Kidney capillary endothelial cell (primary cell): ENCODE results near the gene AP5Z1.

Source experiments
- DNase-seq: peaks from one replicate; pipeline ENCODE4 v3.0.0-alpha.2; 2018; ENCODE audit warnings: low spot score

Gene AP5Z1

GRCh38 chr7:4803397-4804241 is 28.2 kb downstream of the AP5Z1 start:
- no peak for DNase-seq

GRCh38 chr7:4805110-4805983 is 29.9 kb downstream of the AP5Z1 start:
- no peak for DNase-seq

DNA sequence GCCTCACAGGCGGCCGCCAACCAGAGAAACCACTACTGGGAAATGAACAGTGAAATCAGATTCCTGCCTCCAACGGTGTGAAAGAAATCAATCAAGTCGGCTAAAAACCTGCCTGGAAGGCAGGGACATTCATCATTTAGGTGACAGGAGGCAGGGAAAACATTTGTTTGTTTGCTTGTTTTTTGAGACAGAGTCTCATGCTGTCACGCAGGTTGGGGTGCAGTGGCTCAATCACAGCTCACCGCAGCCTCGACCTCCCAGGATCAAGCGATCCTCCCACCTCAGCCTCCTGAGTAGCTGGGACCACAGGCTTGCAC is 30.5 kb downstream of the AP5Z1 start:
- no peak for DNase-seq

DNA sequence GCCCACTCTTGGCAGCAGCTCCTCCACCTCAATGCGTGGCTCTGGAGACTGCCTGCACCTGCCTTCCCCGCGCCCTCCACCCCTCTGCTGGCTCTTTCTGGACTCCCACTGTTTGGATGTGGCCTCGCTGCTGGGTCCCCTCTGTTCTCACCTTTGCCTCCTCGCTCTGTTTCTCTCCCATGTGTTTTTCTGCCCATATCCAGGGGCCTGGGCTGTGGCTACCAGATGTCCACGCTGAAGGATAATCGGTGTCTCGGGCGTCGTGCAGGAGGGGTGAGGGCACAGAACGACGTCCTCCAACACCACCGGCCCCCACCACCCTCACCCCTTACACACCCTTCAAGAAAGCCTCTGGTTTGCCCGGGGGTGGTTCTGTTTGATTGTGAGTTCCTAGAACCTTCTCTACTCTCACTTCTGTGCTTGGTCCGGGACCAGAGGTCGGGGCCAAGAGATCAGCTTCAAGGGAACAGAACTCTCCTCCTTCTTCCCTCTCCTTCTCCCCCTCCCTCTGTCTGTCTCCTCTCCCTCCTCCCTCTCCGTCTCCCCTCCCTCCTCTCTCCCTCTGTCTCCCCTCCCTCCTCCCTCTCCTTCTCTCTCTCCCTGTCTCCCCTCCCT is 31.7 kb downstream of the AP5Z1 start:
- no peak for DNase-seq

- no peak for DNase-seq
These were observed 32.2 kb downstream of the AP5Z1 start for GRCh38 chr7:4807598-4808016.

DNA sequence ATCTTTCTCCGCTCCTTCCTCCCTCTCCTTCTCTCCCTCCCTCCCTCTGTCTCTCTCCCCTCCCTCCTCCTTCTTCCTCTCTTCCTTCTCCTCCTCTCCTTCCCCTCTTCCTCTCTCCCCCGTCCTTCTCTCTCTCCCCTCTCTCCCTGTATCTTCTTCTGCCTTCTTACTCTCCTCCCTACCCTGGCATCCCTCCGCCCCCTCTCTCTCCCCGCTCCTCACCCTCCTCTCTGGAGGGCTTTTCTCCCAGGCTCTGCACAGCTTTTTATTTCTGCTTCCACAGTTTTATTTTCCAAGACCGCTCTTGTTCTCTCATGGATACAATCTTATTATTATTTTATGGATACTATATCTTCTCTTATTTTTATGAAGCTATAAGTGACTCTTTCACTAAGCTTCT is 32.6 kb downstream of the AP5Z1 start:
- no peak for DNase-seq

DNA sequence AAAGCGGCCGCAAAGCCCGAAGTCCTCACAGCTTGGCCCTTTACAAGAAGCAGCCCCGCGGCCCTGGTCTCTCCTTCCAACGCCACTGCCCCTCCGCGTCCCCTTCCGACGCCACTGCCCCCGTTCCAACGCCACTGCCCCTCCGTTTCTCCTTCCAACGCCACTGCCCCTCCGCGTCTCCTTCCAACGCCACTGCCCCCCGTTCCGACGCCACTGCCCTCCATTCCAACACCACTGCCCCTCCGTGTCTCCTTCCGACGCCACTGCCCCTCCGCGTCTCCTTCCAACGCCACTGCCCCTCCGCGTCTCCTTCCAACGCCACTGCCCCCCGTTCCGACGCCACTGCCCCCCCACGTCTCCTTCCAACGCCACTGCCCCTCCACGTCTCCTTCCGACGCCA is 33.1 kb downstream of the AP5Z1 start:
- no peak for DNase-seq

DNA sequence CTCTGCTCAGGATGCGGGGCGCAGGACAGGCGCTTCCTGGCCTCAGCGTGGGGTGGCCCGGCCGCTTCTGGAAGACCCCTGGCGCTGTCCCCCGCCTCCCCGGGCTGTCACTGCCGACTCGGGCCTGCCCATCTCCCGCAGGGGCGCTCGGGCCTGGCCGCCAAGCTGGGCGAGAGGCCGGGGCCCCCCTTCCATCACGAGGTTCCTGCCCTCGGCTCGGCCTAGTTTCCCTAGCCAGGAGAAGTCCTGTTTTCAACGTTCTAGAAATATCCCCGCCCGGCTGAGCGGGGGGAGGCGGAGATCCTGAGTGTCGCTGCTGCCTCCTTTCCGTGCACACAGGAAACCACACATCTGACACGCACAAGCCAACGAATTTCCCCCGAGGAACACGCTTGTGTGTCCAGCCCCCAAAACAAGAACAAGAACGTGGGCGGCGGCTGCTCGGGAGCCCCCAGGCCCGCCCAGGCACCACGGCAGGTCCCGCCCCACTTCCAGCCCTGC is 33.7 kb downstream of the AP5Z1 start:
- no peak for DNase-seq

DNA sequence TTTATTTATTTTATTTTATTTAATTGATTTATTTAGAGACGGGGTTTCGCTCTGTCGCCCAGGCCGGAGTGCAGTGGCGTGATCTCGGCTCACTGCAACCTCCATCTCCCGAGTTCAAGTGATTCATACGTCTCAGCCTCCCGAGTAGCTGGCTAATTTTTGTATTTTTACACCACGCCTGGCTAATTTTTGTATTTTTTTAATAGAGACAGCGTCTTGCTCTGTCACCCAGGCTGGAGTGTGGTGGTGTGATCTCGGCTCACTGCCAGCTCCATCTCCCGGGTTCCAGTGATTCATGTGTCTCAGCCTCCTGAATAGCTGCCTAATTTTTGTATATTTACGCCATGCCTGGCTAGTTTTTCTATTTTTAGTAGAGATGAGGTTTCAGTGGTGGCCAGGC is 34.2 kb downstream of the AP5Z1 start:
- DNase-seq: no peak

- no peak for DNase-seq
These were observed 39.0 kb downstream of the AP5Z1 start for GRCh38 chr7:4814433-4814832.

DNA sequence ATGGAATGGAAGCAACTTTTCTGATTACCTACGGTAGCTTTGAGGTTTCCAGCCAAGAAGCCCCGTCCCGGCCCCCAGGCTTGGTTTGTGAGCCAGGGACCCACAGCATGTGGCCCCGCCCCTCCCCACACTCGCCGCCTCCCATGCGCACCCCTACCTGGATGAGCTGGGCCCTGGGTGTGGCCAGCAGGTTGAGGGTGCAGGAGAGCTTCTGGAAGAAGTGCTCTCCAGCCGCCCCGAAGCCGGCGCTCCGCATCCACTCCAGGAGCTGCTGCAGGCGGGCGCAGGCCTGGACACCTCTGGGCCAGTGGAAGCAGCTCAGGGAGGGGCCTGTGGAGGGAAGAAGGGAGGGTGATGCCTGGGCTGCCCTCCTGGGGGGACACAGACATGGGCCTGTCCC is 39.7 kb downstream of the AP5Z1 start:
- DNase-seq: no peak

DNA sequence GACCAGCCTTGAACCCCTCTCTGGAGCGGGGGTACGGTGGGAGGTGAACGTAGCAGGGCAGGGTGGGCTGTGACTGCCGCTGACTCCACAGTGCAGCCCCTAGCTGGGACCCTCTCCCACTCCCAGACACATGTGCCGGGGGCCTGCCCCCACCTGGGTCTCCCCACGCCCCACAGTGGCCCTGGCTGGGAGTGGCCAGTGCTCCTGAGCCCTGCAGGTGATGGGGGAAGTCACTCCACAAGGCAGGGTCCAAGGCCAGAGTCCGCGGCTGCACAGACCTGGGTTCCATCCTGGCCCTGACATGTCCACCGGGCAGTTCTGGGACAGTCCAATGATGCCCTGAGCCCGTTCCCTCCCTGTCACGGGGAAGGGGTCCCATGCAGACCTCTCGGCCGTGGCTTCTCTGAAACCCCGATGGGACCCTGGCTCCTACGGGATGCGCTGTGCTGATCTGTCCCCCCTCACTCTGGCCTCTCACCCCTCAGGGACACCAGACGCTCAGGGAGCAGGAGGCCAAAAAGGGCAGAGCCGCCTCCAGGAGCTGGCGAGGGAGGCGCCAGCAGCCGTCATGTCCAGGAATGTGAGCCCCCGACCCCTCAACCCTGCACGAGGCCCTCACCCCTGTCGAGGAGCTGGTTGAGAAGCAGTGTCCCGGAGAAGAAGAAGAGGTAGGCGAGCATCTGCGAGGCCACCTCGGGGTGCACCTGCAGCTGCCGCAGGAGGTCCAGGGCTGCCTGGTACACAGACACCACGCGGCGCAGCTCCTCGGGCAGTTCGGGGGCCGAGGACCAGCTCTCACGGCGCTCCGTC is 40.4 kb downstream of the AP5Z1 start:
- DNase-seq: no peak

GRCh38 chr7:4816419-4817080 is 41.1 kb downstream of the AP5Z1 start:
- no peak for DNase-seq

- no peak for DNase-seq
These were observed 41.9 kb downstream of the AP5Z1 start for GRCh38 chr7:4817178-4817901.

GRCh38 chr7:4818000-4818794 is 42.8 kb downstream of the AP5Z1 start:
- no peak for DNase-seq

DNA sequence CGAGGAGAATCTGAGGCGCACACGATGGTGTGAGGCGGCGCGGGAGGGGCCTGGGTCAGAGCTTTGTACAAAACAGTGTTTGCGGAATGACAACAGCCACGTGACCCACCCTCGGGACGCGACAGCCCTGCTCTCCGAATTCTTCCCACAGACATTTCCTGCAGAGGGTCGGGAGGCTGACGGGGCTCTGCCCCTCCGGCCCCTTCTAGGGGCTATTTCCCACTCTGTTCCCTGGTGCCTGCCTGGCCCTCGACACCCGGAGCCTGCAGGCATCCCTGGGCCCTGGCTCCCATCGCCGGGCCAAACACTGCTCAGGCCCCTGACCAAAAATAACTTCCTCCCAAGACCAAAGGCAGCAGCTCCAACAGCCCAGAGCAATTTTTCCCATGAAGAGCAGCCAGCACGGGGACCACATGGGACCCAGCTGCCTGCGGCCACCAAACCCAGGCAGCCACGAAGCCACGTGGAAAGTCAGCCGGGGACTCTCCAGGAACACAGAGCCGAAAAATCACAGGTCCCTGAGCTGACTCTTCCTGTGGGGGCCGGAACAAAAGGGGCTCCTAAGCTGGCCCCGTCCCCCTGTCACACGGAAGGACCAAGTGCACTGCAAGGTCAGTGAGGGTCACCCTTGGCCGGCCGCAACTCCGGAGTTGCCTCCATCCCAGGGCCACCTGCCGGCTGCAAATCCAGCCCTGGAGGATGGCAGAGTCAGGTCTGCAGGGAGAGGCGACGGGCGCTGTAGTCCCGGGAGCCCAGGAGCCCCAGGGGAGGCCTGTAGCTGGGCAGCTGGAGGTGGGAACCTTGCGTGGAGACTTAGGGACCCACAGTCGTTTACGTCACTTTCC is 44.4 kb downstream of the AP5Z1 start:
- no peak for DNase-seq

GRCh38 chr7:4820405-4820966 is 45.1 kb downstream of the AP5Z1 start:
- no peak for DNase-seq

DNA sequence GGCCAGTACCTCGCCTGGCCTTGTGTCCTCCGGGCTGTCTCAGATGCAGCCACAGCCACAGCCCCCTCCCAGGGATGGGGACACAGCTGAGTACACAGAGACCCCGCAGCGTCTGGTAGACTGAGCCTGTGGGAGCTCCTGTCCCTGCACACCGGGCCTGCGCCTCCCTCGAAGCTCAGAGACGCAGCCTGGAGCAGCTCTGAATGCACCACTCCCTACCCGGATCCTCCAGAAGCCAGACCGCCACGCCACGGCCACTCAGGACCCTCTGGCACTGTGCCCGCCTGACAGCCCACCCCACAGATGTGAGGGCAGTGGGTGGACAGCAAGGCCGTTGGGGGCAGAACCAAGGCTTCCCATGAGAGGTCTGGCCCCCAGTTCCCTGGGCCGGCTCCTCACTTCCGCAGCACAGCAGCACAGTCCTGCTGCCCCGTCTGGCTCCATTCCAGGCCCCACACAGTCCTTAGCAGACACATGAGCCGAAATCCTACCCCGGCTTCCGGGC is 45.6 kb downstream of the AP5Z1 start:
- no peak for DNase-seq
